GM19463 (cell line): ENCODE results near the gene PTPN2.
A peak's percentile ranks its signal among the peaks of the same experiment; 100 is the strongest.
"Not testable (repeated sequence)": the region's sequence is repeated elsewhere in the genome, so short reads cannot be mapped to it uniquely, and the experiment has no call there.

Source experiments
- ATAC-seq: cut with Tn5 transposase; IDR thresholded peaks from one replicate; pipeline ENCODE4 v1.9.1; 2021; ENCODE audit warnings: mild to moderate bottlenecking, moderate library complexity; ENCODE audit not compliant: unreplicated experiment

PTPN2 gene

GRCh38 chr18:12883684-12884405, at the start of gene PTPN2:
TSS of gene PTPN2 (minus strand) at chr18:12884237. CDS start at chr18:12884141, 96 bp downstream.
- ATAC-seq, result peak; percentile 65

GRCh38 chr18:12933327-12933726, 49.3 kb upstream of the PTPN2 start:
- ATAC-seq, result no peak

GRCh38 chr18:12930908-12931307, 46.9 kb upstream of the PTPN2 start:
- ATAC-seq, result no peak

- no peak for ATAC-seq
Observed at GRCh38 chr18:12930376-12930775, 46.3 kb upstream of the PTPN2 start.

GRCh38 chr18:12929477-12930083, 45.5 kb upstream of the PTPN2 start:
- ATAC-seq, result no peak

DNA sequence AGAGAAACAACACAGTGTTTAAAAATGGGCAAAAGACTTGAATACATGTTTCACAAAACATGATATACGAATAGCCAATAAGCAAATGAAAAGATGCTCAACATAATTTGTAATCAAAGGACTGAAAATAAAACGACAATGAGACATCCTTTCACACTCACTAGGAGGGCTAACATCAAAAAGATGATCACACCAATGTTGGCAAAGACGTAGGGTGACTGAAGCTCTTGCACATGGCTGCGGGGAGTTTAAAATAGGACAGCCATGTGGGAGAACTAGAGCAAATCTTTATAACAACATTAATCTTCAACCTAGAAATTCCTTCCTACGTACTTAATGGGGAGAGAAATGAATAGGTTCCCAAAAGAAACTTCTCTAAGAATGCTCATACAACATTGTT, 44.6 kb upstream of the PTPN2 start:
- ATAC-seq, result no peak

- no peak for ATAC-seq
Observed at GRCh38 chr18:12928206-12928605, 44.2 kb upstream of the PTPN2 start.

DNA sequence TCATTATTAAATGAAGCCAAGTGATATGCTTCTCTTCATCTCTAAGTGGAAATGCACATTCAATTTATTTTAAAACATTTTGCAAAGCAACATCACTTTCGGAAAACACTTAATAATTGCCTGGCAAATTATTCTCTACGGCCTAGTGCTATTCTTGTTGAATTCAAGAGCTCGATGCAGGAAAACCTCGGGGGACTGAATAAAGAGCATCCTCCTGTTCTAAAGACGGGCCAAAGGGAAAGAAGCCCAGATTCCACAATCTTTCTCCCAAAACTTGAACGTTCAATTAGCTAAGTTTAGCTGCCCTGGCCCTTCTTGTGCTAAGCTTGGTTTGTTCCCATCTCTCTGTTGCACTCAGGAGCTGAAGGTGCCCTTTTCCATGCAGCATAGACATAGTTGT, 40.6 kb upstream of the PTPN2 start:
- no peak for ATAC-seq

GRCh38 chr18:12922266-12922665, 38.2 kb upstream of the PTPN2 start:
- no peak for ATAC-seq

DNA sequence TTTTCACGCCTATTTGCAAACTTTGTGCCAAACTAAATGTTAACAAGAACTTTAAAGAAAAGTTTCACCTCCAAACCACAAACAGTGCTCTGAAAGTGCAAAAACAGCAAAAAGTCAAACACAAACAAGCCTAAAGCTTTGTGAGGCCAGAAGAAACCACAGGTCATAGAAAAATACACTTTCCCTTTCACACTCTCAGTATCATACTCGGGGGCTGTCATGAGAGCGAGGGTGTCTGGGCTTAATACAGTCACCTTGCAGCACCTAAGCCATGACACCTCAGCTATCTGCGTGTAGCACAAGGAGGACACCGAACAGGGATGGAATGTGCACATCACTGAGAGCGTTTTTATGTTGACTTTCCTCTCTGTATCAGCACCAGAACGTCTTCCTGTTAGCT, 37.1 kb upstream of the PTPN2 start:
- ATAC-seq, result peak; percentile 80

DNA sequence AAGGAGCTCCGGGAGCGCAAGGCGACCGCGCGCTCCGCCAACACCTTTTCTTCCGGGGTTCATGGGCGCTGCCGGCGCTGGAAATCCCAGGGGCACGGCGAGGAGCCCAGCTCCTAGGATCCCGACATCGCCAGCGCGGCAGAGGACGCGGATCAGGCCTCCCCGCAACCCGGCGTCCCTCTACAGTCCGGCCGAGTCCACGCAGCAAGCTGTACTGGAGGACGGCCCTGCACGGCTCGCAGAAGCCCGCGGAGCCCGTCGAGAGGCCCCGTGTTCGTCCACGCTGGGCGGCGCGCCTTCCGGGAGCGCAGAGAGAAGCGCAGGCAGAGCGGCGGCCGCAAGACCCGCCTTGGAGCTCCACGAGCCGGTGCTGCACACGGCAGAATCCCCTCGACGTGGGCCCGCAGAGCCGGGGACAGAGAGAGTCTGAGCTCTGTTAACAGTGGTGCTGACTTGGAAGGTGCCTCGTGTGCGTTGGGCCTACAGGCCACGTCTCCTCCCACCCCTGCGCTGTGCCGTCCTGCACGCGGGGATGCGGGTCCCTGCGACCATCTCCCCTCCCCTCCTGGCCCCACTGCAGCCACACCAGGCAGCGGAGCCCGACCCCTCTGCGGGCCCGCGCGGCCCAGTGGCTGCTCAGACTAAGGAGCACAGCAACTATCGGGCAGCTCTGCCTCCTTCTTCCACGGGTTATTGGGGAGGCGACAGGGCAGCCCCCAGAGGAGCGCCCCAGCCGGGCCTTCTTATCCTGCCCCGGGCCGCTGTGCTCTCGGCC, 28.1 kb upstream of the PTPN2 start:
- no peak for ATAC-seq

DNA sequence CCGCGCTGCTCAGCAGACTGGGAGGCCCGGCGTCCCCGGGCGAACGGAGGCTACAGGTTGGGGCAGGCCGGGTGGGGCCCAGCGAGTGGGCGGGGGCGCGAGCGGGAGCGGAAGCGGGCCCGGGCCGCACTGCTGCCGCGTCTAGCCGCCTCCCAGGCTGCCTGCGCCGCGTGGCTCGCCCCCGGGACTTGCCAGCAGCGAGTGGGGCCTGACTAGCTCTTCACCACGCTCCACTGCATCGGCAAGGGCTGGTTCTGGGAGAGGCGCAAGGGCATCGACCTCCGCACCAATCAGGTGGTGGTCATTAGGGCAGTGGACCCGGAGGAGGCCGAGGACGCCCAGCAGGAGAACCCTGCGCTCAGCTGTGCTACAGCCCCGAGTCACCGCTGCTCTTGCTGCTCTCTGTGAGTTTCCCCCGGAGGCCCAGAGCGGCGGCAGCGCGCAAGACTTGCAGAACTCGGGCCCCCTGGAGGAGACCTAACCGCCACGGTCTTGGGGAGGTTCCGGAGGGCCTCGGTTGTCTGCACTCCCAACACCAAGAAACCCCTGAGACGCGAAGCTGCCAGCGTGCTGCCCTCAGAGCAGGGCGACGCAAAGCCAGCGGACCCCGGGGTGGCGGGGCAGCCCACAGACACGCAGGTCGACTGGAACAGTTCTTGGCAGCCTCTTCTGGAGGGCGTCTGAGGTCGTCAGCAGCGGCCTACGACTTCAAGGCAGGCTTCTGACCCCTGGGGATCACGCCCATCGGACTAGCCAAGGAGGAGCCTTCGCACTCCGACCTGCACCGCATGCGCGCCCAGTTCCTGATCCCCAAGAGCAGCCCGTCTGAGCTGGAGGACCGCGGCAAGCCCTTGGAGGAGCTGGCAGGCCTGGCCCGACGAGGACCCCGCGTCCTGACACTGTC, 27.2 kb upstream of the PTPN2 start:
- ATAC-seq, result no peak

- ATAC-seq, result no peak
Observed at GRCh38 chr18:12908706-12909105, 24.7 kb upstream of the PTPN2 start.

- no peak for ATAC-seq
Observed at GRCh38 chr18:12907258-12907925, 23.4 kb upstream of the PTPN2 start.

GRCh38 chr18:12906773-12907172, 22.7 kb upstream of the PTPN2 start:
- no peak for ATAC-seq

GRCh38 chr18:12906119-12906518, 22.1 kb upstream of the PTPN2 start:
- ATAC-seq, result no peak

- no peak for ATAC-seq
Observed at GRCh38 chr18:12904012-12904516, 20.0 kb upstream of the PTPN2 start.

DNA sequence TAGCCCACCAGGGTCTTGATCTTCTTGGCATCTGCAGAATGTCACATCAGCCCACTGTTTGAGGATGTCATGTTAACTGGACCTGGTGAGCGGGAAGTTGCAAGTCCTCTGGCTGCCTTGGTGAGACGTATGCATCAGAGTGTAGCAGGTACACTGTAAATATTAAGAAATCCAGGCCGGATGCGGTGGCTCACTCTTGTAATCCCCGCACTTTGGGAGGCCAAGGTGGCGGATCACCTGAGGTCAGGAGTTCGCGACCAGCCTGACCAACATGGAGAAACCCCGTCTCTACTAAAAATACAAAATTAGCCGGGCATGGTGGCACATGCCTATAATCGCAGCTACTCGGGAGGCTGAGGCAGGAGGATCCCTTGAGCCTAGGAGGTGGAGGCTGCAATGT, 17.2 kb upstream of the PTPN2 start:
- not testable (repeated sequence) for ATAC-seq

- ATAC-seq, result not testable (repeated sequence)
Observed at GRCh38 chr18:12896784-12897333, 12.8 kb upstream of the PTPN2 start.

GRCh38 chr18:12895626-12896025, 11.6 kb upstream of the PTPN2 start:
- no peak for ATAC-seq
